HG03439 (cell line): Measurements from ENCODE around the gene TNFRSF13B.
"Not testable (repeated sequence)": the region's sequence is repeated elsewhere in the genome, so short reads cannot be mapped to it uniquely, and the experiment has no call there.

Experiments
- ATAC-seq: cut with Tn5 transposase; IDR thresholded peaks from one replicate; pipeline ENCODE4 v1.9.1; 2021; ENCODE audit warnings: mild to moderate bottlenecking, moderate library complexity; ENCODE audit not compliant: unreplicated experiment

The TNFRSF13B gene

GRCh38 chr17:16987830-16988601, 16.1 kb upstream of the TNFRSF13B start:
- peak; percentile 62 for ATAC-seq

GRCh38 chr17:16987066-16987829, 15.3 kb upstream of the TNFRSF13B start:
- no peak for ATAC-seq

GRCh38 chr17:16986391-16986790, 14.5 kb upstream of the TNFRSF13B start:
- ATAC-seq, result no peak

- no peak for ATAC-seq
Observed at GRCh38 chr17:16981928-16982327, 10.0 kb upstream of the TNFRSF13B start.

GRCh38 chr17:16980813-16981731, 9.2 kb upstream of the TNFRSF13B start:
- peak; percentile 38 for ATAC-seq

GRCh38 chr17:16980061-16980460, 8.1 kb upstream of the TNFRSF13B start:
- no peak for ATAC-seq

GRCh38 chr17:16979237-16979823, 7.4 kb upstream of the TNFRSF13B start:
- not testable (repeated sequence) for ATAC-seq

- ATAC-seq, result no peak
Observed at GRCh38 chr17:16977932-16978331, 6.0 kb upstream of the TNFRSF13B start.

- ATAC-seq, result no peak
Observed at GRCh38 chr17:16976725-16977550, 5.0 kb upstream of the TNFRSF13B start.

- ATAC-seq, result no peak
Observed at GRCh38 chr17:16975744-16976625, 4.1 kb upstream of the TNFRSF13B start.

GRCh38 chr17:16975277-16975651, 3.3 kb upstream of the TNFRSF13B start:
- ATAC-seq, result no peak

- no peak for ATAC-seq
Observed at GRCh38 chr17:16974569-16975276, 2.8 kb upstream of the TNFRSF13B start.

- peak; percentile 28 for ATAC-seq
Observed at GRCh38 chr17:16973760-16974540, 2.0 kb upstream of the TNFRSF13B start.

- not testable (repeated sequence) for ATAC-seq
Observed at GRCh38 chr17:16973043-16973442, 1.1 kb upstream of the TNFRSF13B start.

- ATAC-seq, result no peak
Observed at GRCh38 chr17:16972346-16972745, 428 bp upstream of the TNFRSF13B start.

GRCh38 chr17:16969931-16970906, 1.7 kb downstream of the TNFRSF13B start:
- peak; percentile 25 for ATAC-seq
